Lower leg skin (tissue), 3 donors: ENCODE measurements around the gene SDR9C7.

Source experiments
- CTCF ChIP-seq, 3 donors: fragments of 450-650 bp; IDR thresholded peaks; one replicate each; pipeline ENCODE4 v1.5.1; 2016; ENCODE audit warnings: antibody characterized with exemption in 3 of 3, mild to moderate bottlenecking in 3 of 3, moderate library complexity in 2 of 3
- POLR2A ChIP-seq, 2 donors: fragments of 450-650 bp; IDR thresholded peaks; one replicate each; pipeline ENCODE4 v1.6.1; 2016 to 2017; ENCODE audit warnings: antibody characterized with exemption in 2 of 2, mild to moderate bottlenecking in 1 of 2, moderate library complexity in 1 of 2

GRCh38 chr12:56979628-56980027 lies 45.4 kb upstream of the SDR9C7 start:
- TF ChIP-seq CTCF (IDR thresholded peaks at IDR 0.05) = no peak
- TF ChIP-seq POLR2A (IDR thresholded peaks at IDR 0.05) = no peak
